ENCODE measurements around the gene OXTR. TPM values are rescaled to one million over a fixed set of nuclear protein-coding genes. Genes with fewer than 3 reads are reported as not detected.

Gene OXTR
- total RNA-seq, 1 donor from 2014 or later = 1.0 TPM

DNA sequence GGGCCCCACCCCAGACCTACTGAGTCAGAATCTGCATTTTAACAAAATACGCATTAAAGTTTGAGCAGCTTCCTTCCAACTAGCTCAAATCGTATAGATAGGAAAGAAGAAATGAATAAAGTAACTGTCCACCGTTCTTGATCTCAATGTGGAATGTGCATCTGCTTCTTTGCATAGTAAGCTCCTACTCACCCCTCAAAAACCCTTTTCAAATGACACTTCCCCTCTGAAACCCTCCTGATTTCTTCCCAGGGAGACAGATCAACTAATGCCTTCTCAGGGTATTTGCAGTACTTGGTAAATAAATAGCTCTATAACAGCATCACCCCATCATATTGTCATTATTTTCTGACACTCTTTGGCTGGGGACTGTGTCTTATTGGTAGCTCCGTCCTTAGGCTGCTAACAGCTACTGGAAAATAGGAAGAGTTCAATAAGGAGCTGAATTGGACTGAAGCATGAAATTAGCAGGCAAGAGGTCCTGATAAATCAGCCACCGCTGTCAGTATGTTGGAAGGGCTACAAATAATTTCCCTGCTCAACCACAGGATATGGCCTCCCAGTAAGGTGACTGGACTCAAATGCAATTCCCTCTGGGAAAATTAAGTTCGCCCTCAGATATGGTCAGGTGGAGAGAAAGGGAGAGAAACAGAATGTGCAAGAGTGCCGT, 10.2 kb downstream of the OXTR start:
- no peaks in the 10 kb centered on the region for H3K4me1 Mint-ChIP-seq (ENCODE audit: unreplicated experiment)
- no peaks in the 10 kb centered on the region for H3K9me3 Mint-ChIP-seq (ENCODE audit: unreplicated experiment)
- H3K4me3 Mint-ChIP-seq (ENCODE audit: unreplicated experiment) = no peak overlapping the region
- no peaks in the 10 kb centered on the region for H3K36me3 Mint-ChIP-seq (ENCODE audit: low read depth, unreplicated experiment)
- no peak for DNase-seq (ENCODE audit: low spot score)
- TF ChIP-seq, protein P1, sequence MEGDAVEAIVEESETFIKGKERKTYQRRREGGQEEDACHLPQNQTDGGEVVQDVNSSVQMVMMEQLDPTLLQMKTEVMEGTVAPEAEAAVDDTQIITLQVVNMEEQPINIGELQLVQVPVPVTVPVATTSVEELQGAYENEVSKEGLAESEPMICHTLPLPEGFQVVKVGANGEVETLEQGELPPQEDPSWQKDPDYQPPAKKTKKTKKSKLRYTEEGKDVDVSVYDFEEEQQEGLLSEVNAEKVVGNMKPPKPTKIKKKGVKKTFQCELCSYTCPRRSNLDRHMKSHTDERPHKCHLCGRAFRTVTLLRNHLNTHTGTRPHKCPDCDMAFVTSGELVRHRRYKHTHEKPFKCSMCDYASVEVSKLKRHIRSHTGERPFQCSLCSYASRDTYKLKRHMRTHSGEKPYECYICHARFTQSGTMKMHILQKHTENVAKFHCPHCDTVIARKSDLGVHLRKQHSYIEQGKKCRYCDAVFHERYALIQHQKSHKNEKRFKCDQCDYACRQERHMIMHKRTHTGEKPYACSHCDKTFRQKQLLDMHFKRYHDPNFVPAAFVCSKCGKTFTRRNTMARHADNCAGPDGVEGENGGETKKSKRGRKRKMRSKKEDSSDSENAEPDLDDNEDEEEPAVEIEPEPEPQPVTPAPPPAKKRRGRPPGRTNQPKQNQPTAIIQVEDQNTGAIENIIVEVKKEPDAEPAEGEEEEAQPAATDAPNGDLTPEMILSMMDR (IDR thresholded peaks at IDR 0.05; ENCODE audit: unreplicated experiment) = no peak
- no peak overlapping the region for H3K27ac Mint-ChIP-seq (ENCODE audit: unreplicated experiment)
- H3K27me3 Mint-ChIP-seq (ENCODE audit: unreplicated experiment) = peaks cover 3% of the 10 kb centered on the region

DNA sequence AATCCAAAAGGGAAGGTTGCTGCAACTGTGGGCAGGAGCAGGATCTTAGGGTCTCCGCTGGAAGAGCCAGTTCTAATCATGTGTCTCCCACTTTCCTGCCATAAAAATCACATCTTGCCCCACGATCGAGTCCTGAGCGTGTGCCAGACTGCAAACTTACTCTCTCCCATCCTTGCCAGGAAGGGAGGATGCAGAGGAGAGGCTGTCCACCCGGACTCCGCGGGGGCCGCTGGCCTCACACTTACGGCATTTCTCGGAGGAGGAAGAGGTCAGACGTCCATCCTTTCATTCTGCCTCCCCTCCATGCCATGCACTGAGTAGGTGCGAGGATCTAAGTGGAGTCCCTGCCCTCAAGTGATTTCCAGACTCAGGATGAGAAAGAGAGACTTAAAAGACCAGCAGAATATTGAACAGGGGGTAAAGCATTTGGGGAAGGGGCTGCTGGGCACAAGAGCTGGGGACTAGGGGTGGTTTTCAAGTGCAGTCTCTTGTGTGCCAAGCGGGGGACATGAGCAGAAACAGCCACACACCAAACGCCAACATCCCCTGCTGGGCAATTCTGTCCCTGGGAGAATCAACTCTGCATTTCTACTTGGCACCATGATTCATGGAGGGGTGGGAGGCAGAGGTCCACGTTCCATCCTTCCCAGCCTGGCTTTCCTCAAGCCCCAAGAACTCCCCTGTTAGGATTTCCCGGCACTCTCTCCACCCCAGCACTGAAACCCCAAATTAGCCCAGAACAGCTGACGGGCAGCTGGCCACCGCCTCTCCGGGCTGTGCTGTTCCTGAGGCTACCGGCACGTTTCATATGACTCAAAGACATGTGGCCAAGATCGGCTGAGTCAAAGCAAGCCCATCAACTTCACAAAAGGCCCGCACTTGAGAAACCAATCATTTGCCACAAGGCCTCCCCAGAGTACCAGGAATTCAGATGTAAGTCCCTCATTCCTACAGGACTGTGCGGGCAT, 11.6 kb downstream of the OXTR start:
- DNase-seq (ENCODE audit: low spot score) = no peak
- Mint-ChIP-seq H3K36me3 (ENCODE audit: low read depth, unreplicated experiment) (no peaks in the 10 kb centered on the region), H3K9me3 (ENCODE audit: unreplicated experiment) (no peaks in the 10 kb centered on the region), H3K27ac (ENCODE audit: unreplicated experiment) (no peak overlapping the region), H3K27me3 (ENCODE audit: unreplicated experiment) (peaks cover 3% of the 10 kb centered on the region), H3K4me3 (ENCODE audit: unreplicated experiment) (no peak overlapping the region), H3K4me1 (ENCODE audit: unreplicated experiment) (peaks cover 4% of the 10 kb centered on the region)
- TF ChIP-seq, protein P1 (IDR thresholded peaks at IDR 0.05; ENCODE audit: unreplicated experiment) = no peak

DNA sequence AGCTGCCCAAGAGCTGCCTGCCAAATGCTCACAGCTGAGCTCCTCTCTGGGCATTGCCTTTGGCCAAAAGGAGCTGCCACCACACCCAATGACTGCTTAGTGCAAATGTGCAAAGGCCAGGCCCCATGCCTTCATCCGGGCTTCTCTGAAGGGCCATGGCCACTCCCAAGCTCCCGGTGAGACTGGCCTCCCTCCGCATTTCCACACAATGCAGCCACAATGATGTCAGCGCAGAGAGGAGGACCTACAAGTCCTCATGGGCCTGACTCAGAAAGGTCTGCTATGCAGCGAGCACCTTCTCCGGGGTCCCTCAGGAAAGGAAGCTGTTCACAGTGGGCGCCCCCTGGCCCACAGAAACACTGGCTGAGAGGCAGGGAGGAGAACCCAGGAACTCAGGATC, 12.7 kb downstream of the OXTR start:
- Mint-ChIP-seq H3K27me3 (ENCODE audit: unreplicated experiment) (peaks cover 3% of the 10 kb centered on the region), H3K4me1 (ENCODE audit: unreplicated experiment) (peaks cover 4% of the 10 kb centered on the region), H3K9me3 (ENCODE audit: unreplicated experiment) (no peaks in the 10 kb centered on the region), H3K36me3 (ENCODE audit: low read depth, unreplicated experiment) (no peaks in the 10 kb centered on the region), H3K4me3 (ENCODE audit: unreplicated experiment) (no peak overlapping the region), H3K27ac (ENCODE audit: unreplicated experiment) (no peak overlapping the region)
- TF ChIP-seq, protein P1 (IDR thresholded peaks at IDR 0.05; ENCODE audit: unreplicated experiment) = no peak
- DNase-seq (ENCODE audit: low spot score) = no peak

DNA sequence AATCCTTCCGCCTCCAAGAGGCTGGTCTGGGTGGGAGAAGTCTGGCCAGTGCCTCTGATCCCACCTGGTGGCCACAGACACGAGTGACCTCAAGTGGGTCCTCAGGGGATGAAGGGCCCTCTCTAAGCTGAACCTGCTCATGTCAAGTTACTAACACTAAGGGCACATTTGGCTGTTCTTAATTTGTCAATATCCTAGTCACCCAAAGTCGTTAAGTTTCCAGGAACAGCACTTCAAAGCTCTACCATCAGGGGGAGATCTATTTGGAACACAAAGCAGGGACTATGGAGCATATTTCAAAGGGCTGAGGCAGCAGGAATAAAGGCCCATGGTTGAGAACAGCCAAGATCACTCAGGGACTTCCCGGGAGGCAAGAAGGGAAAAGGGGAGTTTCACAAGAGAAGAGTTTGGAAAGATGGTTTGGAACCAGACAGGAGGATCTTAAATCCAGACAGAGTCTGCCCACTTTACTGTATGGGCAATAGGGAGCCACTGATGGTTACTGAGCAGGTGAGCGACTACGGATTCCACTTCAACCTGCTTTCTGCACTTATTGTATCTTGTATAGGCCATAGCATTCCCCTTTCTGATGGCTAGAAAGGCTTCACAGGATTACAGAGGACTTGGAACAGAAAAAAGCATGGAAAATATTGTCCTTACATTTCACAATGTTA, 13.7 kb downstream of the OXTR start:
- Mint-ChIP-seq H3K27me3 (ENCODE audit: unreplicated experiment) (peaks cover 3% of the 10 kb centered on the region), H3K4me3 (ENCODE audit: unreplicated experiment) (no peak overlapping the region), H3K4me1 (ENCODE audit: unreplicated experiment) (peaks cover 4% of the 10 kb centered on the region), H3K36me3 (ENCODE audit: low read depth, unreplicated experiment) (no peaks in the 10 kb centered on the region), H3K9me3 (ENCODE audit: unreplicated experiment) (no peaks in the 10 kb centered on the region), H3K27ac (ENCODE audit: unreplicated experiment) (no peak overlapping the region)
- DNase-seq (ENCODE audit: low spot score) = no peak
- TF ChIP-seq, protein P1 (IDR thresholded peaks at IDR 0.05; ENCODE audit: unreplicated experiment) = peak; percentile 50
